HG03066 (cell line): Measurements from ENCODE around the gene CRAT.

Experiments used
- ATAC-seq: cut with Tn5 transposase; IDR thresholded peaks from one replicate; pipeline ENCODE4 v1.9.1; 2021; ENCODE audit warnings: low read depth; ENCODE audit not compliant: unreplicated experiment

CRAT gene

GRCh38 chr9:129069862-129070641, 40.5 kb downstream of the CRAT start:
- no peak for ATAC-seq

GRCh38 chr9:129068990-129069861, 41.4 kb downstream of the CRAT start:
- peak; percentile 86 for ATAC-seq

GRCh38 chr9:129068110-129068509, 42.5 kb downstream of the CRAT start:
- no peak for ATAC-seq

GRCh38 chr9:129064499-129064908, 46.1 kb downstream of the CRAT start:
- no peak for ATAC-seq

- no peak for ATAC-seq
Observed at GRCh38 chr9:129063061-129063460, 47.5 kb downstream of the CRAT start.

GRCh38 chr9:129060991-129061390, 49.6 kb downstream of the CRAT start:
- no peak for ATAC-seq

GRCh38 chr9:129059796-129060785, 50.5 kb downstream of the CRAT start:
- no peak for ATAC-seq

- ATAC-seq, result no peak
Observed at GRCh38 chr9:129058965-129059795, 51.4 kb downstream of the CRAT start.

- ATAC-seq, result no peak
Observed at GRCh38 chr9:129054163-129054851, 56.3 kb downstream of the CRAT start.

GRCh38 chr9:129053020-129053419, 57.6 kb downstream of the CRAT start:
- ATAC-seq, result no peak

GRCh38 chr9:129052592-129052991, 58.0 kb downstream of the CRAT start:
- no peak for ATAC-seq
